K562 (cell line): Measurements from ENCODE around the gene SLC22A4. TPM values are rescaled to one million over a fixed set of nuclear protein-coding genes. Genes with fewer than 3 reads are reported as not detected.

ENCODE experiments used
- ATAC-seq: fragments of 200-7000 bp; cut with Tn5 transposase; 3 replicates; pipeline ENCODE4 v1.9.1; 2020; ENCODE audit warnings: moderate library complexity
- BruUV-seq: library from RNA; stranded (reverse); fragments of 400-500 nt; replicated peaks from 2 replicates; lab custom pipeline; 2021; lab: Mats Ljungman, UMichigan
- CTCF ChIA-PET: fragments of 300-600 bp; formaldehyde crosslinking; extraction: SDS; loops from one replicate; lab custom pipeline; 2021; ENCODE audit warnings: low intra/inter-chr PET ratio; lab: Yijun Ruan, JAX
- POLR2A ChIA-PET: fragments of 300-600, 350-650 bp; sonication (Branson Sonifier 250); formaldehyde crosslinking; extraction: SDS; loops from one replicate; lab custom pipeline; 2021; ENCODE audit warnings: antibody characterized with exemption, inconsistent platforms; lab: Yijun Ruan, JAX
- DNase-seq, 4 experiments: peaks; one replicate each; pipeline versions ENCODE4 v3.0.0 to v3.0.0-alpha.2; 2011 to 2018; ENCODE audit warnings: low spot score in 3 of 4, mixed read lengths in 3 of 4; ENCODE audit errors: extremely low read depth in 1 of 4
- FAIRE-seq: peaks from 2 replicates; lab custom pipeline; 2011; peaks lifted over from hg19 to GRCh38; lab: Jason Lieb, UNC
- H2AFZ ChIP-seq: 2 replicates; pipeline ENCODE4 v1.6.0; 2011; ENCODE audit warnings: low read depth, low read length, control low read depth, inconsistent platforms
- H3K27ac ChIP-seq: fragments of 200-600 bp; 3 replicates; pipeline ENCODE4 v1.8.0; 2011; ENCODE audit warnings: low read depth, mild to moderate bottlenecking, control low read depth, inconsistent platforms, low read length, moderate library complexity, mixed read lengths; ENCODE audit errors: extremely low read depth
- H3K27me3 ChIP-seq, 2 experiments: fragments of 300-600 bp in 1 of 2; 2 replicates in 1 of 2; 3 replicates in 1 of 2; pipeline versions ENCODE4 v1.6.0 to v1.8.0; 2011; ENCODE audit warnings: inconsistent platforms in 2 of 2, low read length in 2 of 2, mild to moderate bottlenecking in 1 of 2, mixed read lengths in 1 of 2, moderate library complexity in 1 of 2; ENCODE audit not compliant: control insufficient read depth in 2 of 2, insufficient read depth in 2 of 2
- H3K36me3 ChIP-seq: fragments of 300-600 bp; 3 replicates; pipeline ENCODE4 v1.8.0; 2011; ENCODE audit warnings: mild to moderate bottlenecking, low read length, inconsistent platforms; ENCODE audit not compliant: control insufficient read depth, insufficient read depth
- H3K4me1 ChIP-seq, 2 experiments: fragments of 200-600 bp in 1 of 2; replicated peaks in 1 of 2; 2 replicates in 1 of 2; 3 replicates in 1 of 2; pipeline versions ENCODE4 v1.5.1 to v1.8.0; 2011; ENCODE audit warnings: inconsistent platforms in 2 of 2, low read length in 2 of 2, mild to moderate bottlenecking in 1 of 2, mixed read lengths in 1 of 2, moderate library complexity in 1 of 2; ENCODE audit not compliant: control insufficient read depth in 2 of 2, insufficient read depth in 2 of 2
- H3K4me2 ChIP-seq: 2 replicates; pipeline ENCODE4 v1.6.1; 2011; ENCODE audit warnings: low read length, control low read depth, inconsistent platforms, mixed read lengths; ENCODE audit not compliant: insufficient read depth
- H3K4me3 ChIP-seq: fragments of 200-600 bp; sonication (generic), shearing (Covaris generic); 2 replicates; pipeline ENCODE4 v1.5.1; 2016; ENCODE audit warnings: control low read depth, inconsistent platforms
- H3K79me2 ChIP-seq: fragments of 200-600 bp; 3 replicates; pipeline ENCODE4 v1.8.0; 2011; ENCODE audit warnings: low read length, inconsistent platforms; ENCODE audit not compliant: control insufficient read depth, insufficient read depth
- H3K9ac ChIP-seq, 2 experiments: 2 replicates each; pipeline versions ENCODE4 v1.6.0 to v1.6.1; 2011; ENCODE audit warnings: low read depth in 2 of 2, low read length in 2 of 2, control low read depth in 1 of 2, inconsistent platforms in 1 of 2, mild to moderate bottlenecking in 1 of 2, mixed read lengths in 1 of 2; ENCODE audit not compliant: insufficient read depth in 1 of 2
- H3K9me1 ChIP-seq: one replicate; pipeline ENCODE4 v1.6.0; 2011; ENCODE audit warnings: inconsistent platforms, mild to moderate bottlenecking, low read length, moderate library complexity; ENCODE audit not compliant: control insufficient read depth, insufficient read depth
- H3K9me3 ChIP-seq: replicated peaks from 2 replicates; pipeline ENCODE4 v1.5.1; 2011; ENCODE audit warnings: low read depth, low read length, inconsistent platforms; ENCODE audit not compliant: control insufficient read depth, insufficient read depth
- H4K20me1 ChIP-seq: replicated peaks from 2 replicates; pipeline ENCODE4 v1.6.1; 2011; ENCODE audit warnings: low read length, inconsistent platforms, mixed read lengths; ENCODE audit not compliant: control insufficient read depth, insufficient read depth
- ESRRA ChIP-seq: fragments of 450-650 bp; IDR thresholded peaks from 2 replicates; pipeline ENCODE4 v1.6.1; 2014; ENCODE audit warnings: low read depth, mild to moderate bottlenecking, moderate library complexity, borderline replicate concordance
- ETV1 ChIP-seq: fragments of 450-650 bp; conservative IDR thresholded peaks from 2 replicates; pipeline ENCODE4 v1.6.1; 2016; ENCODE audit warnings: missing genetic modification characterization, control low read depth, low read depth, missing compliant biosample characterization
- GABPA ChIP-seq: fragments of 200-800 bp; sonication (Bioruptor generic); conservative IDR thresholded peaks from 2 replicates; pipeline ENCODE4 v1.6.1; 2016; ENCODE audit warnings: low read depth, missing genetic modification characterization, missing compliant biosample characterization
- ILF3 ChIP-seq: fragments of 450-650 bp; IDR thresholded peaks from 2 replicates; pipeline ENCODE4 v1.6.1; 2018; ENCODE audit warnings: antibody characterized with exemption, mild to moderate bottlenecking, moderate library complexity, borderline replicate concordance
- POLR2G ChIP-seq: fragments of 200-400 bp; formaldehyde crosslinking; IDR thresholded peaks from 2 replicates; pipeline ENCODE4 v1.6.1; 2017; ENCODE audit warnings: low read depth, mild to moderate bottlenecking, antibody characterized with exemption, low read length, moderate library complexity
- RNF2 ChIP-seq: sonication (generic); IDR thresholded peaks from 2 replicates; pipeline ENCODE4 v1.6.1; 2016
- SMARCB1 ChIP-seq: IDR thresholded peaks from 2 replicates; pipeline ENCODE4 v1.6.1; 2011; ENCODE audit warnings: improper control_type of control experiment, low read depth; ENCODE audit not compliant: insufficient read length
- ZNF12 ChIP-seq: sonication (generic); formaldehyde crosslinking; IDR thresholded peaks from 2 replicates; pipeline ENCODE4 v1.4.0; 2020; ENCODE audit warnings: mild to moderate bottlenecking, missing genetic modification reagents
- ZNF133 ChIP-seq: fragments of 250-450 bp; sonication (Bioruptor Pico); IDR thresholded peaks from 2 replicates; pipeline ENCODE4 v1.4.0; 2020; ENCODE audit warnings: mild to moderate bottlenecking
- ZNF282 ChIP-seq: sonication (generic); formaldehyde crosslinking; IDR thresholded peaks from 2 replicates; pipeline ENCODE4 v1.8.1; 2023; ENCODE audit warnings: missing genetic modification reagents
- ZNF354B ChIP-seq: fragments of 250-450 bp; sonication (Bioruptor Pico); IDR thresholded peaks from 2 replicates; pipeline ENCODE4 v1.4.0; 2020
- ZNF431 ChIP-seq: sonication (generic); formaldehyde crosslinking; IDR thresholded peaks from 2 replicates; pipeline ENCODE4 v1.8.0; 2022; ENCODE audit warnings: mild to moderate bottlenecking, missing genetic modification reagents
- ZNF668 ChIP-seq: fragments of 250-450 bp; sonication (Bioruptor Pico); IDR thresholded peaks from 2 replicates; pipeline ENCODE4 v1.8.0; 2022; ENCODE audit warnings: mild to moderate bottlenecking, inconsistent platforms
- WGBS: fragments of 100-300 bp; shearing (Covaris generic); methylation state at CpG from one replicate; pipeline ENCODE4 v1.1.6; 2016; ENCODE audit warnings: low coverage, mixed read lengths; ENCODE audit not compliant: insufficient coverage; ENCODE audit errors: missing lambda C conversion rate; 5-methylcytosine and 5-hydroxymethylcytosine counted together
- in situ Hi-C: fragments of 300-500 bp; cut with MboI; formaldehyde crosslinking; loops from 4 replicates; pipeline ENCODE4 v1.15.0; 2018; ENCODE audit warnings: inconsistent platforms, mixed read lengths
- intact Hi-C: fragments of 100-400 bp; cut with micrococcal nuclease; formaldehyde crosslinking; loops from 2 replicates; pipeline ENCODE4 v1.14.2; 2022
- polyA plus RNA-seq, 8 experiments: library from polyadenylated mRNA; depleted of rRNA in 4 of 8; stranded (reverse) in 5 of 8; unstranded in 3 of 8; fragments of >200 nt; fragmentation: Nextera tagmentation in 2 of 8; fragmentation: Illumina TruSeq in 1 of 8; extraction: Ambion mirVana in 2 of 8; extraction: Trizol in 1 of 8; gene quantifications; 2 replicates each; pipeline versions ENCODE4 v1.2.1 to v1.2.3, GENCODE V29; 2011 to 2014; ENCODE audit warnings: inconsistent platforms in 1 of 8, missing spikeins in 1 of 8
- total RNA-seq, 7 experiments: library from RNA; depleted of rRNA in 6 of 7; stranded (reverse); fragments of >200 nt in 6 of 7; fragmentation: Illumina TruSeq in 2 of 7; extraction: Trizol in 2 of 7; gene quantifications; 2 replicates each; pipeline versions ENCODE4 v1.2.1 to v1.2.3, GENCODE V29; 2011 to 2021; ENCODE audit warnings: low replicate concordance in 1 of 7
- TF ChIP-seq, protein P1 (sequence below): fragments of 250-450 bp; sonication (Bioruptor Pico); IDR thresholded peaks from 2 replicates; pipeline ENCODE4 v1.5.0; 2021
- TF ChIP-seq, protein P2 (sequence below): sonication (generic); formaldehyde crosslinking; IDR thresholded peaks from 2 replicates; pipeline ENCODE4 v1.8.1; 2022; ENCODE audit warnings: missing genetic modification reagents
- TF ChIP-seq, protein P3 (sequence below): fragments of 250-450 bp; sonication (Bioruptor Pico); IDR thresholded peaks from 2 replicates; pipeline ENCODE4 v1.4.0; 2020; ENCODE audit warnings: borderline replicate concordance

SLC22A4 gene
- total and polyA plus RNA-seq, 9 of the 15 experiments (the other 6 are each of a cell fraction or from before 2014, with no cell fraction given) = 2.7 to 9.5 (median 6.2) TPM

DNA sequence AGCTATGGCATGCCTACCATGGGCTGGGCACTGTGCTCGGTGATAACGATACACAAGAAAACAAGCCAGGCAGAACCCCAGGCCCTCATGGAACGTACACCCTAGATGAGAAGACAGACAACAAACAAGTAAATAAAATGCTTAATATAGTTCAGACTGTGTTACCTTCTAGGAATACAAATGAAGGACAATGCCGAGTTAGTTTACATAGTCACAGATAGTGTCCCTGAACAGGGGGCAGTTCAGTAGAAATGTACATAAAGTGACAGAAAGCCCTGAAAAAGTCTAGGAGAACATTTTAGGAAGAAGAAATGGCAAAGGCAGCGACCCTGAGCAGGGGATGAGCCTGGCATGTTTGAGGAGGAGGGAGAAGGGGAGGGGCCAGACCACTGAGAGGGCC is 97.1 kb downstream of the SLC22A4 start:
- no peak overlapping the region for H3K27ac ChIP-seq
- no peaks in the 10 kb centered on the region for H3K79me2 ChIP-seq
- H3K36me3 ChIP-seq = peaks cover 70% of the 10 kb centered on the region; the same call in 2 of the 3 replicates
- no peak overlapping the region for H2AFZ ChIP-seq
- BruUV-seq = no TSS peak
- H3K4me2 ChIP-seq = no peak overlapping the region
- DNase-seq = no peak
- TF ChIP-seq, protein P1, sequence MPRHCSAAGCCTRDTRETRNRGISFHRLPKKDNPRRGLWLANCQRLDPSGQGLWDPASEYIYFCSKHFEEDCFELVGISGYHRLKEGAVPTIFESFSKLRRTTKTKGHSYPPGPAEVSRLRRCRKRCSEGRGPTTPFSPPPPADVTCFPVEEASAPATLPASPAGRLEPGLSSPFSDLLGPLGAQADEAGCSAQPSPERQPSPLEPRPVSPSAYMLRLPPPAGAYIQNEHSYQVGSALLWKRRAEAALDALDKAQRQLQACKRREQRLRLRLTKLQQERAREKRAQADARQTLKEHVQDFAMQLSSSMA (CRISPR knock-in tag) = no peak
- no peak for TF ChIP-seq POLR2G
- no peak for TF ChIP-seq ZNF354B
- TF ChIP-seq, protein P2, sequence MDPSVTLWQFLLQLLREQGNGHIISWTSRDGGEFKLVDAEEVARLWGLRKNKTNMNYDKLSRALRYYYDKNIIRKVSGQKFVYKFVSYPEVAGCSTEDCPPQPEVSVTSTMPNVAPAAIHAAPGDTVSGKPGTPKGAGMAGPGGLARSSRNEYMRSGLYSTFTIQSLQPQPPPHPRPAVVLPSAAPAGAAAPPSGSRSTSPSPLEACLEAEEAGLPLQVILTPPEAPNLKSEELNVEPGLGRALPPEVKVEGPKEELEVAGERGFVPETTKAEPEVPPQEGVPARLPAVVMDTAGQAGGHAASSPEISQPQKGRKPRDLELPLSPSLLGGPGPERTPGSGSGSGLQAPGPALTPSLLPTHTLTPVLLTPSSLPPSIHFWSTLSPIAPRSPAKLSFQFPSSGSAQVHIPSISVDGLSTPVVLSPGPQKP (CRISPR knock-in tag) = no peak
- TF ChIP-seq, protein P3, sequence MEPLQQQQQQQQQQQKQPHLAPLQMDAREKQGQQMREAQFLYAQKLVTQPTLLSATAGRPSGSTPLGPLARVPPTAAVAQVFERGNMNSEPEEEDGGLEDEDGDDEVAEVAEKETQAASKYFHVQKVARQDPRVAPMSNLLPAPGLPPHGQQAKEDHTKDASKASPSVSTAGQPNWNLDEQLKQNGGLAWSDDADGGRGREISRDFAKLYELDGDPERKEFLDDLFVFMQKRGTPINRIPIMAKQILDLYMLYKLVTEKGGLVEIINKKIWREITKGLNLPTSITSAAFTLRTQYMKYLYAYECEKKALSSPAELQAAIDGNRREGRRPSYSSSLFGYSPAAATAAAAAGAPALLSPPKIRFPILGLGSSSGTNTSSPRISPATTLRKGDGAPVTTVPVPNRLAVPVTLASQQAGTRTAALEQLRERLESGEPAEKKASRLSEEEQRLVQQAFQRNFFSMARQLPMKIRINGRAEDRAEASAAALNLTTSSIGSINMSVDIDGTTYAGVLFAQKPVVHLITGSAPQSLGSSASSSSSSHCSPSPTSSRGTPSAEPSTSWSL (CRISPR knock-in tag) = no peak
- TF ChIP-seq SMARCB1 = no peak
- TF ChIP-seq ZNF431 (CRISPR knock-in tag) = no peak
- no peak for TF ChIP-seq ZNF133 (CRISPR knock-in tag)
- TF ChIP-seq ZNF668 (CRISPR knock-in tag) = no peak
- no peak for TF ChIP-seq RNF2
- no peak for TF ChIP-seq ZNF12 (CRISPR knock-in tag)
- TF ChIP-seq ESRRA = no peak
- no peak for TF ChIP-seq ILF3
- TF ChIP-seq ZNF282 (CRISPR knock-in tag) = no peak
- no peak for TF ChIP-seq ETV1
- TF ChIP-seq GABPA (tag) = no peak
- no peak for ATAC-seq
- FAIRE-seq = no peak
- H3K27me3 ChIP-seq = no peaks in the 10 kb centered on the region
- no peaks in the 10 kb centered on the region for H4K20me1 ChIP-seq
- 69% methylated on average over 5 of the region's 5 CpGs for WGBS
- ChIA-PET POLR2A (interaction anchor here (0.9 to 1.1 kb wide), 2 partner anchors 97 to 115 kb away, joined by 3 read pairs; no protein-coding TSS in a partner anchor), CTCF (no interaction called here)
- H3K4me3 ChIP-seq = no peak overlapping the region
- H3K9ac ChIP-seq = no peak overlapping the region
- H3K9me3 ChIP-seq = no peaks in the 10 kb centered on the region
- intact Hi-C loops = no loop called here
- in situ Hi-C loops = loop anchor here (25.0 kb wide), 1 partner anchor 329 kb away; the partner anchor contains the start of genes CSF2 and IL3
- peaks cover 10 to 12% of the 10 kb centered on the region in 2 experiments; a peak in 3 of 5 replicates for H3K4me1 ChIP-seq
- H3K9me1 ChIP-seq = no peaks in the 10 kb centered on the region
